ENCODE results near the gene CBFA2T2.
A peak's percentile ranks its signal among the peaks of the same experiment; 100 is the strongest.

The CBFA2T2 gene

GRCh38 chr20:33671573-33672288 lies 181.8 kb downstream of the CBFA2T2 start:
- TF ChIP-seq, protein P1, sequence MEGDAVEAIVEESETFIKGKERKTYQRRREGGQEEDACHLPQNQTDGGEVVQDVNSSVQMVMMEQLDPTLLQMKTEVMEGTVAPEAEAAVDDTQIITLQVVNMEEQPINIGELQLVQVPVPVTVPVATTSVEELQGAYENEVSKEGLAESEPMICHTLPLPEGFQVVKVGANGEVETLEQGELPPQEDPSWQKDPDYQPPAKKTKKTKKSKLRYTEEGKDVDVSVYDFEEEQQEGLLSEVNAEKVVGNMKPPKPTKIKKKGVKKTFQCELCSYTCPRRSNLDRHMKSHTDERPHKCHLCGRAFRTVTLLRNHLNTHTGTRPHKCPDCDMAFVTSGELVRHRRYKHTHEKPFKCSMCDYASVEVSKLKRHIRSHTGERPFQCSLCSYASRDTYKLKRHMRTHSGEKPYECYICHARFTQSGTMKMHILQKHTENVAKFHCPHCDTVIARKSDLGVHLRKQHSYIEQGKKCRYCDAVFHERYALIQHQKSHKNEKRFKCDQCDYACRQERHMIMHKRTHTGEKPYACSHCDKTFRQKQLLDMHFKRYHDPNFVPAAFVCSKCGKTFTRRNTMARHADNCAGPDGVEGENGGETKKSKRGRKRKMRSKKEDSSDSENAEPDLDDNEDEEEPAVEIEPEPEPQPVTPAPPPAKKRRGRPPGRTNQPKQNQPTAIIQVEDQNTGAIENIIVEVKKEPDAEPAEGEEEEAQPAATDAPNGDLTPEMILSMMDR (IDR thresholded peaks at IDR 0.05; ENCODE audit: low read depth, low read length, missing control alignments): no peak
- no peak overlapping the region for H3K4me3 ChIP-seq (replicated peaks; ENCODE audit: low read depth, low read length)
- no peak for DNase-seq (ENCODE audit: extremely low read depth, low read depth)

DNA sequence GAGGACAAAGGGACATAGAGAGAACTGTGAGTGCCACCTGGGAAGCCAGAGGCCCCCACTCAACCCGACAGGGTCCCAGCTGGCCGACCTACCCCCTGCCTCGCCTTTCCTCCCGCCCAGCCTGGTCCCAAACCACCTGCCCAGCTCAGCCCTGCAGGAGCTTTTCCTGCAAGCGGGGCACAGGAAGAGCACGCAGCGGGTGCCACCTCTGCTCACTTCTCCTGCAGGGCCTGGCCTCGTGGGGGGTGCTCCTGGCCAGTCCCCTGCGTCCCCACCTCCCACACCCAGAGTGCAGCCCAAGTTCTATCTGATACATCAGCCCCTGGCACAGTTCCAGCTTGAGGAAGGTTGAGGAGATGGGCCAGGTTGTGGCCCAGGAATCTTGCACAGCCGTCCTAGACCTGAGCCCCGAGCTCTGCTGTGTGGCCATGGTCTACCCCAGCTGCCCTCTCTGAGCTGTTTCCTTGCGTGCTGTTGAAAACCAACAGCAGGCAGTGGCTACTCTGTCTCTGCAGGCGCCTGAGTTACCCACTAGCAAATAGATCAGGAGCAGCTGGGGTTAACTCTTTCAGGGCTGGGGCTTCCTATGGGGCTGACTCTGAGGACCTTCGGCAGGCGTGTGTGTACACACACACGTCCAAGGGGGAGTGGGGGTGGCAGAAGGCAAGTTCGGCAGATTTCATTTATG lies 182.7 kb downstream of the CBFA2T2 start:
- TF ChIP-seq, protein P1 (IDR thresholded peaks at IDR 0.05; ENCODE audit: low read depth, low read length, missing control alignments): no peak
- no peak for DNase-seq (ENCODE audit: extremely low read depth, low read depth)
- H3K4me3 ChIP-seq (replicated peaks; ENCODE audit: low read depth, low read length): peak overlapping the region; percentile 73

DNA sequence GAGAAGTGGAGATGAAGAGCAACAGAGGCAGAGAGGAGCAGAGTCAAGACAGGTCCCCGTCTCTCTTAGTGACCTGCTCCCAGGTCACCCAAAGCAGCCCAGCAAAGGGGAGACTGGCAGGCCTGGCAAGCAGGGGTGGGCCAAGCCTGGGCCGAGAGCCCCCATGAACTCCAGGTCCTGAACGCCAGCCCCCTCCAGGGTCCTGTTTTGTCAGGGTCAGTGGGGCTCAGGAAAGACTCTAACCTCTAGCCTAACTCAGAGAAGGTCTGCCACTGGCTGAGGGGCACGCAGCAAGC lies 183.2 kb downstream of the CBFA2T2 start:
- no peak for DNase-seq (ENCODE audit: extremely low read depth, low read depth)
- TF ChIP-seq, protein P1 (IDR thresholded peaks at IDR 0.05; ENCODE audit: low read depth, low read length, missing control alignments): no peak
- peak overlapping the region; percentile 73 for H3K4me3 ChIP-seq (replicated peaks; ENCODE audit: low read depth, low read length)

GRCh38 chr20:33673410-33674293 lies 183.8 kb downstream of the CBFA2T2 start:
- H3K4me3 ChIP-seq (replicated peaks; ENCODE audit: low read depth, low read length): peak overlapping the region; percentile 73
- TF ChIP-seq, protein P1 (IDR thresholded peaks at IDR 0.05; ENCODE audit: low read depth, low read length, missing control alignments): no peak
- DNase-seq (ENCODE audit: extremely low read depth, low read depth): no peak

DNA sequence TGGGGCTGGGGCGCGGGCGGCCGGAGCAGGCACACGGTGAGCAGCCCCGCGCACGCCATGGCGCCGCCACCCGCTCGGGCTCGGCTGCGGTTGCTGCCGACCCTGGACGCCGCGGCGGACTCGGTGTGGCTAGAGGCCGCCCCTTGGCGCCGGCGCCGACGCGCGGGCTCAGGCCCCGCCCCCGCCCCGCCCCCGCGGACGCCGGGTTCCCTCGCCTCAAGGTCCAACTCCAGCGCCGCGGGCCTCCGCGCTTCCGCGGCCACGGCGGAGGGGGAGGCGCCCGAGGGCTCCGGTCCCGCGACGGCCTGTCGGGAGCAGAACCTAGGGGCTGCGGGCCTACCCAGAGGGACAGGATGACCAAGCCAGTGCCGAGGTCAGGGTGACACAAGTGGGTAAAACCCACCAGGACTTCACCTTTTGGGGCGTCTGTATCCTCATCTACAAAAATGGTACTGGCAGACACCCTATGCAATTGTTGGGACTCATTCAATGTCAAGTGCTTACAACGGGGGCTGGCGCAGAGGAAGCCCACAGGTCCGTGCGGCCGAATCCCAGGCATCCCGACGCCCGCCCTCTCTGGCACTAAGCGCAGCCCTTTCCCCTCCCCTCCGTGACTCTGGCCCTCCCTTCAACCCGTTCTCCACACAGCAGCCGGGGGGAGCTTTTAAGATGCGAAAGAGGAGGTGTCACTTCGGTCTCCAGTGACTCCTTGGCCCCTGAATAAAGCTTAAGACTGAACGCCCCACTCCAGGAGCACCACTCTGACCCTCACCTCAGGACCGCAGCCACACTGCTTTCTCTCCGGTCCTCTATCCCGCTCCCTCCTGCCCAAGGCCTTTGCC lies 184.6 kb downstream of the CBFA2T2 start, which contains the start of gene NECAB3:
TSS of gene NECAB3 (minus strand) at position 135 of the 842 bp plus-strand sequence. CDS start at position 59, 76 bp downstream.
- DNase-seq (ENCODE audit: extremely low read depth, low read depth): no peak
- TF ChIP-seq, protein P1 (IDR thresholded peaks at IDR 0.05; ENCODE audit: low read depth, low read length, missing control alignments): no peak
- H3K4me3 ChIP-seq (replicated peaks; ENCODE audit: low read depth, low read length): peak within 1 kb of the TSS; percentile 73

Data from HFF-Myc (cell line).